22Rv1 (cell line): ENCODE data around the gene WWOX.

Experiments used
- H3K27ac ChIP-seq: fragments of 450-650 bp; 2 replicates; pipeline ENCODE4 v1.5.1; 2017
- CTCF ChIP-seq: fragments of 450-650 bp; IDR thresholded peaks from 2 replicates; pipeline ENCODE4 v1.5.1; 2017; ENCODE audit warnings: mild to moderate bottlenecking
- ZFX ChIP-seq: fragments of 450-650 bp; IDR thresholded peaks from 2 replicates; pipeline ENCODE4 v1.6.1; 2017; ENCODE audit warnings: antibody characterized with exemption, borderline replicate concordance

WWOX gene

GRCh38 chr16:78744099-78744498, 644.6 kb downstream of the WWOX start:
- no peak overlapping the region for H3K27ac ChIP-seq
- TF ChIP-seq CTCF (no peak), ZFX (no peak)

GRCh38 chr16:78744796-78745107, 645.3 kb downstream of the WWOX start:
- TF ChIP-seq ZFX (no peak), CTCF (no peak)
- H3K27ac ChIP-seq, result no peak overlapping the region

GRCh38 chr16:78745108-78746019, 645.9 kb downstream of the WWOX start:
- no peak overlapping the region for H3K27ac ChIP-seq
- TF ChIP-seq CTCF (no peak), ZFX (no peak)

GRCh38 chr16:78746718-78747117, 647.3 kb downstream of the WWOX start:
- TF ChIP-seq ZFX (no peak), CTCF (no peak)

GRCh38 chr16:78748220-78748929, 648.9 kb downstream of the WWOX start:
- H3K27ac ChIP-seq, result no peak overlapping the region
- TF ChIP-seq ZFX (no peak), CTCF (no peak)

More at GRCh38 chr16:78746718-78747117, 647.3 kb downstream of the WWOX start:
- no peak overlapping the region for H3K27ac ChIP-seq

- no peak for TF ChIP-seq ZFX
- TF ChIP-seq CTCF, result no peak
- H3K27ac ChIP-seq, result no peak overlapping the region
Observed at GRCh38 chr16:78749745-78750268, 650.4 kb downstream of the WWOX start.

GRCh38 chr16:78750611-78751010, 651.2 kb downstream of the WWOX start:
- no peak overlapping the region for H3K27ac ChIP-seq
- TF ChIP-seq ZFX, result no peak
- TF ChIP-seq CTCF, result no peak
